Activated naive CD8-positive, alpha-beta T cell treated with anti-CD3 and anti-CD28 coated beads for 36 hours (primary cell): ENCODE data around the gene NHS. TPM values are rescaled to one million over a fixed set of nuclear protein-coding genes. Genes with fewer than 3 reads are reported as not detected.
"Not testable (repeated sequence)": the region's sequence is repeated elsewhere in the genome, so short reads cannot be mapped to it uniquely, and the experiment has no call there.

Experiments used
- DNase-seq: peaks from one replicate; pipeline ENCODE4 v3.0.0; 2021
- H3K27ac Mint-ChIP-seq: one replicate; pipeline ENCODE4 v1.8.0; 2022; ENCODE audit warnings: mild to moderate bottlenecking, moderate library complexity, mixed read lengths
- H3K27me3 Mint-ChIP-seq: one replicate; pipeline ENCODE4 v1.8.0; 2022; ENCODE audit warnings: mild to moderate bottlenecking, mixed read lengths
- H3K36me3 Mint-ChIP-seq: one replicate; pipeline ENCODE4 v1.8.0; 2021; ENCODE audit warnings: mild to moderate bottlenecking, mixed read lengths
- H3K4me1 Mint-ChIP-seq: one replicate; pipeline ENCODE4 v1.8.0; 2021; ENCODE audit warnings: mixed read lengths
- H3K4me3 Mint-ChIP-seq: one replicate; pipeline ENCODE4 v1.8.0; 2022; ENCODE audit warnings: mild to moderate bottlenecking, moderate library complexity, mixed read lengths
- H3K9me3 Mint-ChIP-seq: one replicate; pipeline ENCODE4 v1.8.0; 2022; ENCODE audit warnings: mixed read lengths
- total RNA-seq, 2 experiments: library from RNA; stranded (reverse); gene quantifications; one replicate each; pipeline ENCODE4 v1.2.3, GENCODE V29; 2021

NHS gene
- total RNA-seq, 2 experiments from 2014 or later, result 25.6 to 25.8 TPM

DNA sequence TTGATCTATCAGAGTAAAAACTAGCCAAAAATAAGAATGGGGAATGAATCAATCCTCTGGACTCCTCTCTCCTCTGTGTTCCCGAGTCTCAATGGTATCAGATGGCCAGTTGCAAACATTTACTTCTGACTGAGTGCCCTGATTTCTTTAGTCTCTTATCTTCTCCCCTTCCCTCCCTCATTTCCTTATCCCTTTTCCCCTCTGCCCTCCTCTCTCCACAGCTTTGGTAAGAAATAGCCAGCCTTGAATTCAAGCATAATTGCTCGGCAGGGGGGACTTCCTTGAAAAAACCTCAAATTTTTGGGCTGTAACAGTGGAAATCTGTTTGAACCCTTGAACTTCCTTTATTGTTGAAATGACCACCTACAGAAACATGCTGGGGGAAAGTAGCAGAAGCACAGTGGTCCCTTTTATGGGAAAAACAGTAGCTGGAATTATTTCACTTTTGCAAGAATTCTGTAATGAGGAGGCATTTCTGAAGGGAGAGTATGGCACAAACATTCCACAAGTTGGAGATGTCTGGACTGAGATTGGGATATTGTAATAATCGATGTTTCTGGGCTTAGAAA lies 40.3 kb downstream of the NHS start:
- Mint-ChIP-seq H3K4me1 (peaks cover 19% of the 10 kb centered on the region), H3K36me3 (peaks cover 2% of the 10 kb centered on the region), H3K27me3 (peaks cover 29% of the 10 kb centered on the region), H3K9me3 (peaks cover 2% of the 10 kb centered on the region), H3K4me3 (no peak overlapping the region), H3K27ac (no peak overlapping the region)
- no peak for DNase-seq

DNA sequence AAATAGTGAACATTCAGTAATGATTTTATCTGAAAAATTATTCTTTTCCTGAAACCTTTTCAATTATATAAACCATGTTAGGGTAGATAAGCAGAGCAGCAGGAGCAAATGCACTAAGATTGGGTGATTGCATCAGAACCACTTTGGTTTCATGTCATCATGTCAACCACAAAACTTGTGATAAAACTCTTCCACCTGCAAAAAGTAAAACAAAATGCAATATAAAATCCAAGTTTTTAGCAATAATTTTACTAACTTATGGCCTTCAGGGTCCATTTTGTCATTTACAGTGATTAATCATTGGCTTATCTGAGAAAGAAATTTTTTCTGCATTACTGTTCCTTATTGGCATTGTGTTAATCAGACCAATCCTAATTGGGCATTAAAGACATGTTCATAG lies 42.4 kb downstream of the NHS start:
- Mint-ChIP-seq H3K4me1 (peaks cover 19% of the 10 kb centered on the region), H3K9me3 (peaks cover 2% of the 10 kb centered on the region), H3K27ac (no peak overlapping the region), H3K36me3 (peaks cover 2% of the 10 kb centered on the region), H3K27me3 (peaks cover 29% of the 10 kb centered on the region), H3K4me3 (no peak overlapping the region)
- no peak for DNase-seq

DNA sequence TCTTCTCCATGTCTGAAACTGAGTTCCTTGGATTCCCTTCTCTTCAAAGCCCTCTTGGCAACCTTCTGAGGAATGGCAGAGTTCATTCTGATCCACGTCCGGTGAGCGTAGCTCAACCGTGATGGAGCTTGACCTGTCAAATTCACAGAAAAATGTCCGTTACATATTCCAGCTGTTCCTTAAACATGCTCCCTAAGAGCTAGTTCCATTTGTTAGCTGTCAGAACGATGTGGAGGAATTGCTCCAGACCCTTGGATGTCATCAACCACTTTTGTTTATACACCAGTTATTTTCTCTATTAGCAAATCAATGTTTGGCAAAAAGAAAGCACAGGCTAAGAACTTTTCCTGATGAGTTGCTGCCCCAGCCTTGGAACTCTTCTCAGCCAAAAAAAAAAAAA lies 50.1 kb downstream of the NHS start:
- Mint-ChIP-seq H3K9me3 (no peaks in the 10 kb centered on the region), H3K36me3 (no peaks in the 10 kb centered on the region), H3K4me1 (no peaks in the 10 kb centered on the region), H3K27ac (no peak overlapping the region), H3K4me3 (no peak overlapping the region), H3K27me3 (peaks cover 2% of the 10 kb centered on the region)
- DNase-seq, result no peak

DNA sequence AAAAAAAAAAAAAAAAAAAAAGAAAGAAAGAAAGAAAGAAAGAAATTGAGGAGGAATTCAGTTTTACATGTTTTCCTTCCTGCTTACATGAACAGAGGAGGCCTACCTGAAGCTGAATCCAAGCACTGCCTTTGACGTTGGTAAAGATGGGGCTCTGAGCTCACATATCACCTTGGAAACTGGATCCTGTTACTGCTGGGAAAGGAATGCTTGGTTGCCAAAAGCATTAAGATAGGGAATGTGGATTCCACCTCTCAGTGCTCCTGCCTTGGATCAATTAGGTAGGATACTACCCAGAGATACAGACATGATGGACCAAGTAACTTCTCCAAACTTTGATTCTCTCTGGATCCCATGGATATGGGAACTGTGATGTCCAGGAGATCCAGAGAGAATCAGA lies 50.6 kb downstream of the NHS start:
- no peak for DNase-seq
- Mint-ChIP-seq H3K27ac (no peak overlapping the region), H3K4me1 (no peaks in the 10 kb centered on the region), H3K36me3 (no peaks in the 10 kb centered on the region), H3K9me3 (no peaks in the 10 kb centered on the region), H3K4me3 (no peak overlapping the region), H3K27me3 (peaks cover 1% of the 10 kb centered on the region)

DNA sequence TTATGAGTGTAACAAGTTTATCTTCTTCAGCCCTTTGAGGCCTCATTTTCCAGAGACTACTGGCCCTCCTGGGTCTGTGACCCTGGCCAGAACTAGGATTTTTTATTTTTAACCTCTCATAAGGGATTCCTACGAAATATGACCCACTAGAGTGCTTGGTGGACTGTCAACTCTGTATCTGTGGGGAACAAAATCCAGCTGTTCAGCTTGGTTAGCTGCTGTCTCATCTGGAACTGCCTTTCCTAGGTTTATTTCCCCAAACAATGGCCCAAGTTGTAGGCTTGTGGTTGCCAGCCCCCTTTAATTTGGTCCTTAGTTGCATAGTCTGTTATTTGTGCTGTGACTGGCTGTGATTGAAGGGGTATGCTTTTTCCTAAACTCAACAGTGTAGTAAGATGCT lies 56.2 kb downstream of the NHS start:
- H3K36me3 Mint-ChIP-seq, result no peaks in the 10 kb centered on the region
- DNase-seq, result no peak
- H3K27me3 Mint-ChIP-seq, result peaks cover 15% of the 10 kb centered on the region
- no peaks in the 10 kb centered on the region for H3K9me3 Mint-ChIP-seq
- H3K4me3 Mint-ChIP-seq, result no peak overlapping the region
- H3K27ac Mint-ChIP-seq, result no peak overlapping the region
- no peaks in the 10 kb centered on the region for H3K4me1 Mint-ChIP-seq

DNA sequence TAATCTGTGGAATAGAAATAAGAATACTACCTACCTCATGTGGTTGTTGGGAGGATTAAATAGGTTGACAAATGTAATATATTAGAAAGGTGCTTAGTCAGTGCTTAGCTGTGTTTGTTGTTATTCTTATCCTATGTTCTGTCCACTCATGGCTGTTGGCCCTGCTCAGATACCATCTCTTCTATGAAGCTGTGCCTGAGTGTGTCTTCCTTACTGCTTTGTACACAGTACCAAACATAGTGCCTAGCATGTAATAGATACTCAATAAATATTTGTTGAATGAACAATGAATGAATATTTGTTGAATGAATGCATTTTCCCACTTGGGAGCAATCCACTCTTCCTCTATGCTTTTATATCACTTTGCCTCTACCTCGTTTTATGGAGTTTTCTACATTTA lies 57.2 kb downstream of the NHS start:
- no peak for DNase-seq
- no peaks in the 10 kb centered on the region for H3K4me1 Mint-ChIP-seq
- no peaks in the 10 kb centered on the region for H3K36me3 Mint-ChIP-seq
- peaks cover 15% of the 10 kb centered on the region for H3K27me3 Mint-ChIP-seq
- no peak overlapping the region for H3K27ac Mint-ChIP-seq
- no peak overlapping the region for H3K4me3 Mint-ChIP-seq
- H3K9me3 Mint-ChIP-seq, result no peaks in the 10 kb centered on the region

DNA sequence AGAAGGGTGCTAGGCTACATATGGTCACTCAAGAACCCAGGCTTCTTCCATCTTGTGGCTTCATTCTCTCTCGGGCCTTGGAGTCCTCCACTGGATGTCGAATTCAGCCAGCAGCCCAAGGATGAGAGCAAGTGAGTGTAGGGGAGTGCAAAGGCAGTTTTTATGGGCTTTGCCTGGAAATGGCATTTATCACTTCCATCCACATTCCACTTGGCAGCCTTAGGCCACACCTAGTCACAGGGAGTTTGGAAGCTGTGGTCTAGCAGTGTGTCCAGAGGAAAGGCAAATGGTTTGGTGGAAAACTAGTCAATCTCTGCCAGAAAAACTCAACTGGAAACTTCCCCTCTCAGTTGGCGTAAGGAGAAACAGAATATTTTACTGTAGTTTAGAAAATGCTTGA lies 59.0 kb downstream of the NHS start:
- H3K27me3 Mint-ChIP-seq, result peaks cover 15% of the 10 kb centered on the region
- no peaks in the 10 kb centered on the region for H3K9me3 Mint-ChIP-seq
- no peaks in the 10 kb centered on the region for H3K4me1 Mint-ChIP-seq
- H3K27ac Mint-ChIP-seq, result no peak overlapping the region
- H3K36me3 Mint-ChIP-seq, result no peaks in the 10 kb centered on the region
- DNase-seq, result no peak
- no peak overlapping the region for H3K4me3 Mint-ChIP-seq

DNA sequence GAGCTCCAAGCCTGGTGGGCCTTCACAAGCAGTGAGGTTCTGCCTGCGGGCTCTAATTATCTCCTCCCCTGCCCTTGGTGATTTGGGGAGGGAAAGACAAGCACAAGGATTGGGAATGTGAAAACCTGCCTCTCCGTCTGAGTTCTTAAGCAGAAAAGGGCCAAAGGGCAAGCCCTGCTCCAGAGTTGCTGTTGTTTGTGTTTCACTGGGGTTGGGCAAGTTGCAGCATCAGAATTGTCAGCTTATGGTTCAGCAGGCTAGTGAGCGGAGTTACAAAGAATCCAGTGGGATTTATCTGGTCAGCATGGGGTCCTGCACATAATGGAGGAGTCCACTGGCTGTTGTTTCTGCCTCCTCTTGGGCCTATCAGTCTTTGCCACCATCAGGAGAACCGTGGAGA lies 60.5 kb downstream of the NHS start:
- H3K27ac Mint-ChIP-seq, result no peak overlapping the region

DNA sequence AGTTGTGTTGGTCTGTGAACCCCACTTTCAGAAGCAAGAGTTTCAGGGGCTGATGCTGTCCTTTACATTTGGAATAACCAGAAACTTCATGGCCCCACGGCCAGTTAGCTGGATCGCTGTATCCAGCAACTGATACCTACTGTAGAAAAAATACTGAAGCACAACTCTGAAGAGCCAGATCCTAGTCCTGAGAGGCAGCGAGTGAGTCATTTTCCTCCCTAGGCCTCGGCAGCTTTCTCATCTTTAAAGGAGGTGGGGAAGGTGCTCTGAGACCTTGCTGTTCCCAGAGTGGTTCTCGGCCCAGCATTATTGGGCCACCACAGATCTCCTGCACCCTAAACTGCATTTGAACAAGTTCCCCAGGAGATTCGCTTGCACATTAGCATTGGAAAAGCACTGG lies 63.2 kb downstream of the NHS start:
- H3K4me3 Mint-ChIP-seq, result no peak overlapping the region
- H3K27ac Mint-ChIP-seq, result no peak overlapping the region
- no peaks in the 10 kb centered on the region for H3K9me3 Mint-ChIP-seq
- peaks cover 3% of the 10 kb centered on the region for H3K4me1 Mint-ChIP-seq
- no peak for DNase-seq
- no peaks in the 10 kb centered on the region for H3K36me3 Mint-ChIP-seq
- peaks cover 6% of the 10 kb centered on the region for H3K27me3 Mint-ChIP-seq

More for the DNA sequence above, 60.5 kb downstream of the NHS start:
- DNase-seq, result no peak
- Mint-ChIP-seq H3K4me3 (no peak overlapping the region), H3K27me3 (peaks cover 15% of the 10 kb centered on the region), H3K9me3 (no peaks in the 10 kb centered on the region), H3K36me3 (no peaks in the 10 kb centered on the region), H3K4me1 (no peaks in the 10 kb centered on the region)

DNA sequence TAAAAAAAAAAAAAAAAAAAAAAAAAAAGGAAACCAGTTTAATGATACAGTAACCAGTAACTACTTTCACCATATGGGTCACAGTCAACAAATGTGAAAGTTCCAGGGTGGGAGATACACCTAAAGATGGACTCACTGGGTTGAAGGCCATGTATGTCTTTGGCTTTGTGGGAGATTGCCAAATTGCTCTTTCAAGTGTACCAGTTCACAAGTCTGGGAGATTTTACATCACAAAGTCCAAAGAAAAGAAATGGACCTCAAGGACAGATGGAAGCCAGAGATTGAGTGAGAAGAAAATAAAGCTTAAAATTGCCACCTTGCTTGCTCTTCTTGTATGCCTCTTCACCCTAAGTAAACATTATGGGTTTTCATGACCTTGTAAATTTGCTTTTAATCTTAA lies 65.3 kb downstream of the NHS start:
- H3K27me3 Mint-ChIP-seq, result no peaks in the 10 kb centered on the region
- no peak overlapping the region for H3K27ac Mint-ChIP-seq
- no peak overlapping the region for H3K4me3 Mint-ChIP-seq
- H3K4me1 Mint-ChIP-seq, result peaks cover 3% of the 10 kb centered on the region
- no peaks in the 10 kb centered on the region for H3K9me3 Mint-ChIP-seq
- no peaks in the 10 kb centered on the region for H3K36me3 Mint-ChIP-seq
- no peak for DNase-seq

DNA sequence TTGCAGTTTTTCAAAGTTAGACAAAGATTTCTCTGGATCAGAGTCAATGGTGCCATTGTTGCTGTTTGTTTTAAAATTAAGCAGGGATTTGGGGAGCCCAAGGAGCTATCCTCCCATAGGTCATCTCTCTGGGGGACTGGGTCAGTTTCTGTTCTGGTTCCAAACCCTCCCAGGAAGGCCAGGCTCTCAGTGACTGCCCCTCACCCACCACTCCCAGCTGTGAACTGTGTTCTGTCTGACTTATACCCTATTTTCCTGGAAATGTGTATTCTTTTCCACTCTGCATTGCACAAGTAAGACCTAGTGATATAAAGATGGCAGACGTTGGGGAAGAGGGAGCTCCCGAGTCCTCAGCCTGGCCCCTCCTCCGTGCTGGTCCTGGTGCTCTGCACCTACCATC lies 65.8 kb downstream of the NHS start:
- DNase-seq, result no peak
- Mint-ChIP-seq H3K4me1 (peaks cover 3% of the 10 kb centered on the region), H3K27ac (no peak overlapping the region), H3K27me3 (no peaks in the 10 kb centered on the region), H3K4me3 (no peak overlapping the region), H3K9me3 (no peaks in the 10 kb centered on the region), H3K36me3 (no peaks in the 10 kb centered on the region)

DNA sequence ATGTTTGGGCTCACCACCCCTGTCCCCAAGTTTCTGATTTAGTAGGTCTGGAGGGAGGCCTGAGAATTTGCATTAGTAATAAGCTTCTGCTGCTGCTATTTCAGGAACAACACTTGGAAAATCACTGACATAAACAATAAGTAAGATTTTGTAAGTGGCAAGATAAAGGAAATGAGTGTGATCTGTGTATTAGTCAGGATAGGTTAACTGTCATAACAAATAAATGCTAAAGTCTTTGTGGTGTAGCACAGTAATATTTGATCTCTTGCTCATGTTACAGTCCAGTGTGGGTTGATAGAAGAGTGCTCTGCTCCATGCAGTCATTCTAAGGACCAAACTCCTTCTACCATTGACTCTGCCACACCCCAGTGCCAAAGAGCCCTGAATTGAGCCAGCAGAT lies 67.0 kb downstream of the NHS start:
- H3K36me3 Mint-ChIP-seq, result no peaks in the 10 kb centered on the region
- no peaks in the 10 kb centered on the region for H3K27me3 Mint-ChIP-seq
- no peak for DNase-seq

DNA sequence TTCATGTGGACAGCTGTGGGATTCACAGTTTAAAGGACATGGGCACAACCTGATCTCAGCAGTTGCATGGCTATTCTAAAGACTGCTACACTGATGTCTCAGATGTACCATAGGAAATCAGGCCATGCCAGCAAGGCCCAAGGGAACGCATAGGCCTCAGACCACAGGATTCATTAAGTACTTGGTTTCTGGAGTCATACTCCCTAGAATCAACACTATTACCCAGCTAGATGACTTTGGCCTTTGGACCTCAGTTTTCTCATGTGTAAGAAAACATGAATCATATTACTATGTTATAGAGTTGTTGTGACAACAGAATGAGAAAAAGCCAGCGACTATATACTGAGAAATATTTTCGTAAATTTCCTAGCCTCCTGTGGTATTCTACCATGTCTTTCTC lies 67.9 kb downstream of the NHS start:
- Mint-ChIP-seq H3K9me3 (no peaks in the 10 kb centered on the region), H3K27me3 (no peaks in the 10 kb centered on the region), H3K4me1 (peaks cover 3% of the 10 kb centered on the region), H3K27ac (no peak overlapping the region), H3K4me3 (no peak overlapping the region), H3K36me3 (no peaks in the 10 kb centered on the region)
- DNase-seq, result no peak

More for the DNA sequence above, 67.0 kb downstream of the NHS start:
- Mint-ChIP-seq H3K4me1 (peaks cover 3% of the 10 kb centered on the region), H3K4me3 (no peak overlapping the region), H3K9me3 (no peaks in the 10 kb centered on the region), H3K27ac (no peak overlapping the region)

DNA sequence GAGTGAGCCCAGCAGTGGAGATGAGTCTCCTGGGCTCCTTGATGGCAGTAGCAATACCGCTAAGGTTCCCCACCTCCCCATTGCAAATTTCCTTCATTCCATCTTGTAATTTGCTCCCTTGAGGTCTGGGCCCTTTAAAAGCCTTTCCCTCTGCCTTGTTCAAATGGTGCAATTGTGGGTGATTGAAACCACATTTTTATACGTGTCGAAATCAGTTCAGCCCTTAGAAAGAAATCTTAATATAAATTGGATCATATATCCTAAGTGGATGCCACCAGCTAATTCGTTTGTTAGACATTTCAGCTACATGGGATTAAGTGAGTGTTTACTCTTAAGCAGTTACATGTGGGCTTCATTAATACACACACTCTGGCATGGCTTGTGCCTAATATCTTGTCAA lies 68.6 kb downstream of the NHS start:
- Mint-ChIP-seq H3K9me3 (no peaks in the 10 kb centered on the region), H3K27ac (no peak overlapping the region), H3K36me3 (no peaks in the 10 kb centered on the region), H3K4me3 (no peak overlapping the region), H3K4me1 (peaks cover 3% of the 10 kb centered on the region), H3K27me3 (no peaks in the 10 kb centered on the region)
- no peak for DNase-seq

DNA sequence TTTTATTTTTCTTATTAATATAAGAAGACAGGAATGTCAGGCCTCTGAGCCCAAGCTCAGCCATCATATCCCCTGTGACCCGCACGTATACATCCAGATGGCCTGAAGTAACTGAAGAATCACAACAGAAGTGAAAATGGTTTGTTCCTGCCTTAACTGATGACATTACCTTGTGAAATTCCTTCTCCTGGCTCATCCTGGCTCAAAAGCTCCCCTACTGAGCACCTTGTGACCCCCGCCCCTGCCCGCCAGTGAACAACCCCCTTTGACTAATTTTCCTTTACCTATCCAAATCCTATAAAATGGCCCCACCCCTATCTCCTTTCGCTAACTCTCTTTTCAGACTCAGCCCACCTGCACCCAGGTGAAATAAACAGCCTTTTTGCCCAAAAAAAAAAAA lies 71.3 kb downstream of the NHS start:
- not testable (repeated sequence) for H3K4me3 Mint-ChIP-seq, H3K27me3 Mint-ChIP-seq, H3K4me1 Mint-ChIP-seq, H3K36me3 Mint-ChIP-seq, H3K9me3 Mint-ChIP-seq, H3K27ac Mint-ChIP-seq, DNase-seq

DNA sequence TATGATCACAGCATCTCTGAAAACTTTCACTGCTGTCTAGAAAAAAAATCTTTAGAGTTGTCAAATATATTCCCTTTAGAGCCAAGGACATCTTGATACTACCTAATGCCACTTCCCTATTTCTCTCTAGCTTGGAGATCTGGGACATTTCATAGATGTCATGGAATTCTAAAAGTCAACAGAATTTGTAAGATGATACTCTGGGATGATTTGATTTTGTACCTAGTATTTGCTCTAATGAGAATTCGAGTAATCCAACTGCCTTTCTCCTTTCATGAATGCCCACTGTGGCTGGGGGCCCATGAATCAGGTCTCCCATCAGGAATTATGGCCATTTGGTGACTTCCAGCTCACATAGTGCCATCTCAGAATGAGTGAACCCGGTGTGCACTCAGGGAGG lies 73.2 kb downstream of the NHS start:
- DNase-seq, result no peak
- H3K4me1 Mint-ChIP-seq, result no peaks in the 10 kb centered on the region
- no peak overlapping the region for H3K27ac Mint-ChIP-seq
- no peaks in the 10 kb centered on the region for H3K9me3 Mint-ChIP-seq
- no peaks in the 10 kb centered on the region for H3K27me3 Mint-ChIP-seq
- H3K4me3 Mint-ChIP-seq, result no peak overlapping the region
- H3K36me3 Mint-ChIP-seq, result no peaks in the 10 kb centered on the region

DNA sequence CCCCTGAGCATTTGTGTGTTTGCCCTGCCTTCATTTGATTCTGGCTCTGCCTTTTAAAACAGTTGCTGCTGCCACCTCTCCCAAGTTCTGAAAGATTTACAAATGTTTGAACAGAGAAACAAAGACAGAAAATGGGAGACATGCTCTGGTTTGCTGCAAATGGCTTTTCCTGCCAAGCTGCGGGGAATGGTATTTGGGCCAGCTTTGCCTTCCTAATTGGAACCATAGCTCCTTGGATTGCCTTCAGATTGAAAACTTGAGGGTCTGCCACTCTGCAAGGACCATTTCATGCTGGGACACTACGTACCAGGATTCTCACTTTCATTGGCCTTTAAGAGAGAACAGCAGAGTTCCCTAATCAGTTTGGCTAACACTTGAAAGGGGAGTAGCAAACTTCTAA lies 74.9 kb downstream of the NHS start:
- H3K27ac Mint-ChIP-seq, result no peak overlapping the region
- no peaks in the 10 kb centered on the region for H3K36me3 Mint-ChIP-seq
- H3K9me3 Mint-ChIP-seq, result no peaks in the 10 kb centered on the region
- H3K27me3 Mint-ChIP-seq, result no peaks in the 10 kb centered on the region
- H3K4me1 Mint-ChIP-seq, result no peaks in the 10 kb centered on the region
- no peak for DNase-seq
- H3K4me3 Mint-ChIP-seq, result no peak overlapping the region
